Hepatocyte (in vitro differentiated cells): ENCODE measurements around the gene FKRP. TPM values are rescaled to one million over a fixed set of nuclear protein-coding genes. Genes with fewer than 3 reads are reported as not detected.
"Not testable (repeated sequence)": the region's sequence is repeated elsewhere in the genome, so short reads cannot be mapped to it uniquely, and the experiment has no call there.

ENCODE experiments used
- DNase-seq: peaks from one replicate; pipeline ENCODE4 v3.0.0-alpha.2; 2016; ENCODE audit warnings: low spot score
- H2AFZ ChIP-seq: fragments of 200-600 bp; sonication (generic); 2 replicates; pipeline ENCODE4 v1.6.0; 2016; ENCODE audit warnings: antibody characterized with exemption, mild to moderate bottlenecking
- H3K27ac ChIP-seq: fragments of 200-600 bp; sonication (generic); 2 replicates; pipeline ENCODE4 v1.5.1; 2016; ENCODE audit warnings: mild to moderate bottlenecking
- H3K27me3 ChIP-seq: fragments of 200-600 bp; sonication (generic); 2 replicates; pipeline ENCODE4 v1.6.1; 2016
- H3K36me3 ChIP-seq: fragments of 200-600 bp; sonication (generic); replicated peaks from 2 replicates; pipeline ENCODE4 v1.5.1; 2016; ENCODE audit warnings: low read depth; ENCODE audit not compliant: insufficient read depth
- H3K4me1 ChIP-seq: fragments of 200-600 bp; sonication (generic); 2 replicates; pipeline ENCODE4 v1.5.1; 2016; ENCODE audit warnings: mild to moderate bottlenecking, moderate library complexity; ENCODE audit not compliant: insufficient read depth
- H3K4me2 ChIP-seq: fragments of 200-600 bp; sonication (generic); 2 replicates; pipeline ENCODE4 v1.6.0; 2016
- H3K4me3 ChIP-seq: fragments of 200-600 bp; sonication (generic); 2 replicates; pipeline ENCODE4 v1.5.1; 2016; ENCODE audit warnings: mild to moderate bottlenecking
- H3K79me2 ChIP-seq: fragments of 200-600 bp; sonication (generic); 2 replicates; pipeline ENCODE4 v1.6.0; 2017; ENCODE audit warnings: mild to moderate bottlenecking
- H3K9me2 ChIP-seq: fragments of 200-600 bp; sonication (generic); replicated peaks from 2 replicates; pipeline ENCODE4 v1.6.0; 2017; ENCODE audit warnings: mild to moderate bottlenecking; ENCODE audit not compliant: insufficient read depth
- H3K9me3 ChIP-seq: fragments of 200-600 bp; sonication (generic); 2 replicates; pipeline ENCODE4 v1.5.1; 2016; ENCODE audit warnings: low read depth, mild to moderate bottlenecking
- H4K20me1 ChIP-seq: fragments of 200-600 bp; sonication (generic); 2 replicates; pipeline ENCODE4 v1.6.0; 2016; ENCODE audit warnings: mild to moderate bottlenecking; ENCODE audit not compliant: insufficient read depth, poor library complexity, severe bottlenecking
- CTCF ChIP-seq: fragments of 200-600 bp; sonication (generic); IDR thresholded peaks from 2 replicates; pipeline ENCODE4 v1.5.1; 2016; ENCODE audit warnings: antibody characterized with exemption, mild to moderate bottlenecking; ENCODE audit not compliant: poor library complexity
- EZH2 ChIP-seq: fragments of 200-600 bp; sonication (generic); IDR thresholded peaks from 2 replicates; pipeline ENCODE4 v1.6.1; 2016; ENCODE audit warnings: antibody characterized with exemption, mild to moderate bottlenecking, borderline replicate concordance
- EZH2phosphoT487 ChIP-seq: fragments of 200-600 bp; sonication (generic); IDR thresholded peaks from one replicate; pipeline ENCODE4 v1.6.1; 2018; ENCODE audit warnings: antibody characterized with exemption, mild to moderate bottlenecking, low read depth, moderate library complexity; ENCODE audit not compliant: unreplicated experiment, severe bottlenecking
- WGBS: methylation state at CpG from one replicate; pipeline ENCODE4 v1.1.6; 2016; ENCODE audit warnings: low lambda C conversion rate; ENCODE audit errors: missing lambda C conversion rate; 5-methylcytosine and 5-hydroxymethylcytosine counted together
- polyA plus RNA-seq: library from polyadenylated mRNA; unstranded; fragments of >200 nt; fragmentation: Nextera tagmentation; extraction: Ambion mirVana; gene quantifications from 2 replicates; pipeline ENCODE4 v1.2.1, GENCODE V29; 2016
- total RNA-seq: library from RNA; depleted of rRNA; stranded (reverse); fragments of >200 nt; gene quantifications from 2 replicates; pipeline ENCODE4 v1.2.3, GENCODE V29; 2014

The FKRP gene
- total and polyA plus RNA-seq, 2 experiments from 2014 or later = 18.7 to 23.6 TPM

GRCh38 chr19:46761418-46761831 lies 15.6 kb downstream of the FKRP start:
- Histone ChIP-seq H3K27me3 (no peaks in the 10 kb centered on the region), H3K4me2 (no peak overlapping the region), H3K4me3 (no peak overlapping the region), H2AFZ (no peak overlapping the region), H3K9me2 (no peaks in the 10 kb centered on the region), H3K27ac (peak overlapping the region; percentile 3), H3K9me3 (no peaks in the 10 kb centered on the region), H3K36me3 (no peaks in the 10 kb centered on the region), H4K20me1 (no peaks in the 10 kb centered on the region), H3K4me1 (no peaks in the 10 kb centered on the region), H3K79me2 (peaks cover 4% of the 10 kb centered on the region)
- no peak for DNase-seq
- 62% methylated on average over 5 of the region's 5 CpGs for WGBS
- no peak for TF ChIP-seq EZH2

GRCh38 chr19:46762245-46762890 lies 16.5 kb downstream of the FKRP start:
- TF ChIP-seq CTCF = no peak
- TF ChIP-seq EZH2 = no peak
- Histone ChIP-seq H3K9me3 (no peaks in the 10 kb centered on the region), H3K79me2 (peaks cover 4% of the 10 kb centered on the region), H3K9me2 (no peaks in the 10 kb centered on the region), H3K36me3 (no peaks in the 10 kb centered on the region), H3K4me3 (no peak overlapping the region), H4K20me1 (no peaks in the 10 kb centered on the region), H3K27me3 (no peaks in the 10 kb centered on the region), H2AFZ (no peak overlapping the region), H3K4me1 (no peaks in the 10 kb centered on the region), H3K4me2 (no peak overlapping the region), H3K27ac (no peak overlapping the region)
- WGBS = 88% methylated on average over 6 of the region's 6 CpGs
- no peak for DNase-seq

GRCh38 chr19:46764817-46765291 lies 19.0 kb downstream of the FKRP start:
- no peaks in the 10 kb centered on the region for H3K79me2 ChIP-seq
- H3K4me1 ChIP-seq = peaks cover 13% of the 10 kb centered on the region
- H3K4me3 ChIP-seq = no peak overlapping the region
- H3K9me3 ChIP-seq = no peaks in the 10 kb centered on the region
- no peaks in the 10 kb centered on the region for H3K9me2 ChIP-seq
- no peak for DNase-seq
- no peaks in the 10 kb centered on the region for H3K27me3 ChIP-seq
- H2AFZ ChIP-seq = no peak overlapping the region
- no peak for TF ChIP-seq EZH2phosphoT487
- no peak for TF ChIP-seq EZH2
- TF ChIP-seq CTCF = no peak
- 62% methylated on average over 11 of the region's 11 CpGs for WGBS
- H3K4me2 ChIP-seq = no peak overlapping the region
- H3K36me3 ChIP-seq = no peaks in the 10 kb centered on the region
- peak overlapping the region; percentile 63 for H3K27ac ChIP-seq
- no peaks in the 10 kb centered on the region for H4K20me1 ChIP-seq

- Histone ChIP-seq H3K36me3 (no peaks in the 10 kb centered on the region), H3K27me3 (no peaks in the 10 kb centered on the region), H3K27ac (no peak overlapping the region), H3K79me2 (no peaks in the 10 kb centered on the region), H3K4me3 (no peak overlapping the region), H2AFZ (no peak overlapping the region), H3K4me2 (no peak overlapping the region), H3K9me2 (no peaks in the 10 kb centered on the region), H3K9me3 (no peaks in the 10 kb centered on the region), H3K4me1 (peaks cover 13% of the 10 kb centered on the region), H4K20me1 (no peaks in the 10 kb centered on the region)
- DNase-seq = no peak
- WGBS = 60% methylated on average over 18 of the region's 18 CpGs
- TF ChIP-seq EZH2phosphoT487 = no peak
- no peak for TF ChIP-seq EZH2
- TF ChIP-seq CTCF = peak; percentile 47
Observed at GRCh38 chr19:46766569-46767317, 20.9 kb downstream of the FKRP start.

- not testable (repeated sequence) for DNase-seq, H2AFZ ChIP-seq
- H3K27ac ChIP-seq = peak overlapping the region; percentile 81
Observed at GRCh38 chr19:46768746-46769145, 22.9 kb downstream of the FKRP start.

More at GRCh38 chr19:46768746-46769145, 22.9 kb downstream of the FKRP start:
- Histone ChIP-seq H3K4me2 (peak overlapping the region; percentile 32), H3K4me1 (peaks cover 13% of the 10 kb centered on the region)
- H3K79me2 ChIP-seq, H3K27me3 ChIP-seq, H3K36me3 ChIP-seq, H4K20me1 ChIP-seq, H3K4me3 ChIP-seq, H3K9me2 ChIP-seq, H3K9me3 ChIP-seq: not testable (repeated sequence)
- WGBS = 10% methylated on average over 4 of the region's 4 CpGs
